Measurements from ENCODE around the gene MDFIC. TPM values are rescaled to one million over a fixed set of nuclear protein-coding genes. Genes with fewer than 3 reads are reported as not detected.

Gene MDFIC
- total and polyA plus RNA-seq, 5 donors from 2014 or later, result 65.1 to 99.9 (median 87.0) TPM

GRCh38 chr7:114997487-114998404, 75.9 kb downstream of the MDFIC start:
- Mint-ChIP-seq H3K4me1 (peaks cover 41 to 76% (median 57%) of the 10 kb centered on the region in 4 donors), H3K36me3 (peaks cover 32% of the 10 kb centered on the region), H3K27me3 (no peaks in the 10 kb centered on the region), H3K4me3 (peak overlapping the region in 3 of 4 donors; percentile 28 to 61 (median 44)), H3K9me3 (peaks cover 0 to 2% (median 0%) of the 10 kb centered on the region in 7 donors), H3K27ac (peak overlapping the region in 2 of 3 donors; percentile 39 to 61)
- peak in 1 of 3 donors; percentile 42 for DNase-seq
- no peaks in the 10 kb centered on the region for H3K27me3 ChIP-seq (ENCODE audit: control insufficient read depth, insufficient read depth, low read length)
- H3K4me3 ChIP-seq (ENCODE audit: low read depth, low read length), result peak overlapping the region; percentile 52
- H3K27ac ChIP-seq (ENCODE audit: insufficient read depth, low read length, poor library complexity, severe bottlenecking), result peak overlapping the region; percentile 5
- H3K4me1 ChIP-seq (ENCODE audit: control insufficient read depth, insufficient read depth, low read length, poor library complexity, severe bottlenecking), result peaks cover 22% of the 10 kb centered on the region
- H3K36me3 ChIP-seq (ENCODE audit: control insufficient read depth, insufficient read depth, low read length), result peaks cover 14% of the 10 kb centered on the region
- peak; percentile 60 to 62 for ATAC-seq (ENCODE audit: low read depth in 2 of 2)
- H3K9me3 ChIP-seq (ENCODE audit: control insufficient read depth in 2 of 2, low read length in 2 of 2), result no peaks in the 10 kb centered on the region

- H3K4me3 Mint-ChIP-seq, result no peak overlapping the region
- peaks cover 44 to 72% (median 61%) of the 10 kb centered on the region in 4 donors for H3K4me1 Mint-ChIP-seq
- Histone ChIP-seq H3K9me3 (ENCODE audit: control insufficient read depth in 2 of 2, low read length in 2 of 2) (no peaks in the 10 kb centered on the region), H3K27ac (ENCODE audit: insufficient read depth, low read length, poor library complexity, severe bottlenecking) (no peak overlapping the region), H3K27me3 (ENCODE audit: control insufficient read depth, insufficient read depth, low read length) (no peaks in the 10 kb centered on the region), H3K4me1 (ENCODE audit: control insufficient read depth, insufficient read depth, low read length, poor library complexity, severe bottlenecking) (peaks cover 38% of the 10 kb centered on the region), H3K36me3 (ENCODE audit: control insufficient read depth, insufficient read depth, low read length) (peaks cover 16% of the 10 kb centered on the region), H3K4me3 (ENCODE audit: low read depth, low read length) (no peak overlapping the region)
- no peaks in the 10 kb centered on the region for H3K27me3 Mint-ChIP-seq
- no peak for ATAC-seq (ENCODE audit: low read depth in 2 of 2)
- peak overlapping the region; percentile 55 to 63 (median 57) for H3K27ac Mint-ChIP-seq
- no peaks in the 10 kb centered on the region for H3K9me3 Mint-ChIP-seq
- no peak for DNase-seq
- peaks cover 34% of the 10 kb centered on the region for H3K36me3 Mint-ChIP-seq
Observed at GRCh38 chr7:115004121-115004520, 82.2 kb downstream of the MDFIC start.

- H3K36me3 ChIP-seq (ENCODE audit: control insufficient read depth, insufficient read depth, low read length), result peaks cover 9% of the 10 kb centered on the region
- H3K27ac Mint-ChIP-seq, result peak overlapping the region in 2 of 3 donors; percentile 76 to 84
- H3K4me1 ChIP-seq (ENCODE audit: control insufficient read depth, insufficient read depth, low read length, poor library complexity, severe bottlenecking), result peaks cover 49% of the 10 kb centered on the region
- ATAC-seq (ENCODE audit: low read depth in 2 of 2) (no peak), DNase-seq (no peak)
- H3K9me3 Mint-ChIP-seq, result no peaks in the 10 kb centered on the region
- H3K27ac ChIP-seq (ENCODE audit: insufficient read depth, low read length, poor library complexity, severe bottlenecking), result no peak overlapping the region
- no peaks in the 10 kb centered on the region for H3K9me3 ChIP-seq (ENCODE audit: control insufficient read depth in 2 of 2, low read length in 2 of 2)
- peaks cover 34% of the 10 kb centered on the region for H3K36me3 Mint-ChIP-seq
- H3K27me3 Mint-ChIP-seq, result no peaks in the 10 kb centered on the region
- H3K4me1 Mint-ChIP-seq, result peaks cover 55 to 82% (median 71%) of the 10 kb centered on the region in 4 donors
- H3K4me3 ChIP-seq (ENCODE audit: low read depth, low read length), result no peak overlapping the region
- H3K4me3 Mint-ChIP-seq, result no peak overlapping the region
- no peaks in the 10 kb centered on the region for H3K27me3 ChIP-seq (ENCODE audit: control insufficient read depth, insufficient read depth, low read length)
Observed at GRCh38 chr7:115005251-115005650, 83.4 kb downstream of the MDFIC start.

- ATAC-seq (ENCODE audit: low read depth in 2 of 2) (no peak), DNase-seq (no peak)
- no peaks in the 10 kb centered on the region for H3K27me3 Mint-ChIP-seq
- H3K36me3 Mint-ChIP-seq, result peaks cover 34% of the 10 kb centered on the region
- H3K4me3 Mint-ChIP-seq, result peak overlapping the region in 1 of 4 donors; percentile 7
- Histone ChIP-seq H3K9me3 (ENCODE audit: control insufficient read depth in 2 of 2, low read length in 2 of 2) (no peaks in the 10 kb centered on the region), H3K27me3 (ENCODE audit: control insufficient read depth, insufficient read depth, low read length) (no peaks in the 10 kb centered on the region), H3K36me3 (ENCODE audit: control insufficient read depth, insufficient read depth, low read length) (peaks cover 8% of the 10 kb centered on the region), H3K27ac (ENCODE audit: insufficient read depth, low read length, poor library complexity, severe bottlenecking) (no peak overlapping the region), H3K4me1 (ENCODE audit: control insufficient read depth, insufficient read depth, low read length, poor library complexity, severe bottlenecking) (peaks cover 54% of the 10 kb centered on the region), H3K4me3 (ENCODE audit: low read depth, low read length) (no peak overlapping the region)
- no peaks in the 10 kb centered on the region for H3K9me3 Mint-ChIP-seq
- peak overlapping the region; percentile 22 to 84 (median 76) for H3K27ac Mint-ChIP-seq
- H3K4me1 Mint-ChIP-seq, result peaks cover 52 to 87% (median 72%) of the 10 kb centered on the region in 4 donors
Observed at GRCh38 chr7:115005953-115006352, 84.1 kb downstream of the MDFIC start.

GRCh38 chr7:115007751-115008150, 85.9 kb downstream of the MDFIC start:
- DNase-seq (no peak), ATAC-seq (ENCODE audit: low read depth in 2 of 2) (no peak)
- peak overlapping the region; percentile 48 to 97 (median 89) for H3K27ac Mint-ChIP-seq
- peak overlapping the region; percentile 44 for H3K27ac ChIP-seq (ENCODE audit: insufficient read depth, low read length, poor library complexity, severe bottlenecking)
- H3K4me1 Mint-ChIP-seq, result peaks cover 56 to 86% (median 70%) of the 10 kb centered on the region in 4 donors
- H3K36me3 Mint-ChIP-seq, result peaks cover 42% of the 10 kb centered on the region
- H3K4me1 ChIP-seq (ENCODE audit: control insufficient read depth, insufficient read depth, low read length, poor library complexity, severe bottlenecking), result peaks cover 55% of the 10 kb centered on the region
- H3K9me3 Mint-ChIP-seq, result no peaks in the 10 kb centered on the region
- peaks cover 12% of the 10 kb centered on the region for H3K36me3 ChIP-seq (ENCODE audit: control insufficient read depth, insufficient read depth, low read length)
- no peaks in the 10 kb centered on the region for H3K27me3 Mint-ChIP-seq
- H3K9me3 ChIP-seq (ENCODE audit: control insufficient read depth in 2 of 2, low read length in 2 of 2), result no peaks in the 10 kb centered on the region
- H3K4me3 ChIP-seq (ENCODE audit: low read depth, low read length), result peak overlapping the region; percentile 69
- no peaks in the 10 kb centered on the region for H3K27me3 ChIP-seq (ENCODE audit: control insufficient read depth, insufficient read depth, low read length)
- H3K4me3 Mint-ChIP-seq, result peak overlapping the region in 3 of 4 donors; percentile 57 to 79 (median 57)

- H3K27me3 ChIP-seq (ENCODE audit: control insufficient read depth, insufficient read depth, low read length), result no peaks in the 10 kb centered on the region
- peak overlapping the region; percentile 69 for H3K4me3 ChIP-seq (ENCODE audit: low read depth, low read length)
- Mint-ChIP-seq H3K4me1 (peaks cover 64 to 85% (median 66%) of the 10 kb centered on the region in 4 donors), H3K27ac (peak overlapping the region; percentile 48 to 97 (median 89)), H3K36me3 (peaks cover 37% of the 10 kb centered on the region), H3K9me3 (no peaks in the 10 kb centered on the region), H3K4me3 (peak overlapping the region; percentile 57 to 79 (median 67)), H3K27me3 (no peaks in the 10 kb centered on the region)
- ATAC-seq (ENCODE audit: low read depth in 2 of 2) (peak; percentile 32 to 46), DNase-seq (no peak)
- H3K4me1 ChIP-seq (ENCODE audit: control insufficient read depth, insufficient read depth, low read length, poor library complexity, severe bottlenecking), result peaks cover 55% of the 10 kb centered on the region
- H3K27ac ChIP-seq (ENCODE audit: insufficient read depth, low read length, poor library complexity, severe bottlenecking), result peak overlapping the region; percentile 35
- peaks cover 12% of the 10 kb centered on the region for H3K36me3 ChIP-seq (ENCODE audit: control insufficient read depth, insufficient read depth, low read length)
- H3K9me3 ChIP-seq (ENCODE audit: control insufficient read depth in 2 of 2, low read length in 2 of 2), result no peaks in the 10 kb centered on the region
Observed at GRCh38 chr7:115008465-115009114, 86.7 kb downstream of the MDFIC start.

GRCh38 chr7:115009139-115009538, 87.2 kb downstream of the MDFIC start:
- no peaks in the 10 kb centered on the region for H3K9me3 ChIP-seq (ENCODE audit: control insufficient read depth in 2 of 2, low read length in 2 of 2)
- peak in 1 of 3 donors; percentile 92 for DNase-seq
- Mint-ChIP-seq H3K27ac (peak overlapping the region; percentile 38 to 97 (median 48)), H3K27me3 (no peaks in the 10 kb centered on the region), H3K4me1 (peaks cover 66 to 87% (median 69%) of the 10 kb centered on the region in 4 donors), H3K36me3 (peaks cover 37% of the 10 kb centered on the region), H3K4me3 (peak overlapping the region; percentile 57 to 79 (median 67)), H3K9me3 (no peaks in the 10 kb centered on the region)
- ATAC-seq (ENCODE audit: low read depth in 2 of 2), result peak; percentile 78 to 87
- H3K4me1 ChIP-seq (ENCODE audit: control insufficient read depth, insufficient read depth, low read length, poor library complexity, severe bottlenecking), result peaks cover 59% of the 10 kb centered on the region
- H3K27me3 ChIP-seq (ENCODE audit: control insufficient read depth, insufficient read depth, low read length), result no peaks in the 10 kb centered on the region
- peak overlapping the region; percentile 69 for H3K4me3 ChIP-seq (ENCODE audit: low read depth, low read length)
- peaks cover 10% of the 10 kb centered on the region for H3K36me3 ChIP-seq (ENCODE audit: control insufficient read depth, insufficient read depth, low read length)
- H3K27ac ChIP-seq (ENCODE audit: insufficient read depth, low read length, poor library complexity, severe bottlenecking), result peak overlapping the region; percentile 35
